ENCODE data around the gene SHROOM3.

Gene SHROOM3

GRCh38 chr4:76594173-76594572 is 159.1 kb downstream of the SHROOM3 start:
- TF ChIP-seq TAF1 (IDR thresholded peaks at IDR 0.05; ENCODE audit: low read depth) (no peak), EGR1 (IDR thresholded peaks at IDR 0.05) (no peak), NFIC (IDR thresholded peaks at IDR 0.05) (no peak), CREB1 (IDR thresholded peaks at IDR 0.05; ENCODE audit: low read depth) (no peak), REST (IDR thresholded peaks at IDR 0.05; ENCODE audit: low read depth) (no peak), CEBPB (IDR thresholded peaks at IDR 0.05) (no peak), TCF12 (IDR thresholded peaks at IDR 0.05; ENCODE audit: low read depth) (no peak), MAX (IDR thresholded peaks at IDR 0.05) (no peak), TEAD4 (IDR thresholded peaks at IDR 0.05) (no peak), USF1 (IDR thresholded peaks at IDR 0.05) (no peak), ZBTB7A (IDR thresholded peaks at IDR 0.05; ENCODE audit: low read depth) (no peak), YY1 (IDR thresholded peaks at IDR 0.05; ENCODE audit: low read depth) (no peak), EP300 (IDR thresholded peaks at IDR 0.05; ENCODE audit: borderline replicate concordance) (no peak), RAD21 (IDR thresholded peaks at IDR 0.05; ENCODE audit: low read depth) (no peak), FOXM1 (IDR thresholded peaks at IDR 0.05; ENCODE audit: borderline replicate concordance, low read depth) (no peak)

- no peak for TF ChIP-seq TCF12 (IDR thresholded peaks at IDR 0.05; ENCODE audit: low read depth)
- no peak for TF ChIP-seq USF1 (IDR thresholded peaks at IDR 0.05)
- TF ChIP-seq FOXM1 (IDR thresholded peaks at IDR 0.05; ENCODE audit: borderline replicate concordance, low read depth): no peak
- TF ChIP-seq TAF1 (IDR thresholded peaks at IDR 0.05; ENCODE audit: low read depth): no peak
- no peak for TF ChIP-seq ZBTB7A (IDR thresholded peaks at IDR 0.05; ENCODE audit: low read depth)
- no peak for TF ChIP-seq TEAD4 (IDR thresholded peaks at IDR 0.05)
- no peak for TF ChIP-seq REST (IDR thresholded peaks at IDR 0.05; ENCODE audit: low read depth)
- TF ChIP-seq EP300 (IDR thresholded peaks at IDR 0.05; ENCODE audit: borderline replicate concordance): no peak
- no peak for TF ChIP-seq EGR1 (IDR thresholded peaks at IDR 0.05)
- TF ChIP-seq MAX (IDR thresholded peaks at IDR 0.05): no peak
- no peak for TF ChIP-seq RAD21 (IDR thresholded peaks at IDR 0.05; ENCODE audit: low read depth)
- TF ChIP-seq CREB1 (IDR thresholded peaks at IDR 0.05; ENCODE audit: low read depth): no peak
- no peak for TF ChIP-seq CEBPB (IDR thresholded peaks at IDR 0.05)
- no peak for TF ChIP-seq NFIC (IDR thresholded peaks at IDR 0.05)
- no peak for TF ChIP-seq YY1 (IDR thresholded peaks at IDR 0.05; ENCODE audit: low read depth)
These were observed 160.4 kb downstream of the SHROOM3 start for GRCh38 chr4:76595435-76595834.

- TF ChIP-seq EP300 (IDR thresholded peaks at IDR 0.05; ENCODE audit: borderline replicate concordance) (no peak), TCF12 (IDR thresholded peaks at IDR 0.05; ENCODE audit: low read depth) (no peak), MAX (IDR thresholded peaks at IDR 0.05) (no peak), CREB1 (IDR thresholded peaks at IDR 0.05; ENCODE audit: low read depth) (no peak), CEBPB (IDR thresholded peaks at IDR 0.05) (no peak), EGR1 (IDR thresholded peaks at IDR 0.05) (no peak), USF1 (IDR thresholded peaks at IDR 0.05) (no peak), YY1 (IDR thresholded peaks at IDR 0.05; ENCODE audit: low read depth) (no peak), FOXM1 (IDR thresholded peaks at IDR 0.05; ENCODE audit: borderline replicate concordance, low read depth) (no peak), TAF1 (IDR thresholded peaks at IDR 0.05; ENCODE audit: low read depth) (no peak), NFIC (IDR thresholded peaks at IDR 0.05) (no peak), ZBTB7A (IDR thresholded peaks at IDR 0.05; ENCODE audit: low read depth) (no peak), RAD21 (IDR thresholded peaks at IDR 0.05; ENCODE audit: low read depth) (no peak), REST (IDR thresholded peaks at IDR 0.05; ENCODE audit: low read depth) (no peak), TEAD4 (IDR thresholded peaks at IDR 0.05) (no peak)
These were observed 161.7 kb downstream of the SHROOM3 start for GRCh38 chr4:76596713-76597112.

Data from Ishikawa (cell line).